Amygdala (tissue), 56 donors: Measurements from ENCODE around the gene KIF26A.

Experiments
- DNase-seq, 56 donors: peaks; one replicate each; lab custom pipeline; 2025; lab: John Stamatoyannopoulos, UW

Gene KIF26A

DNA sequence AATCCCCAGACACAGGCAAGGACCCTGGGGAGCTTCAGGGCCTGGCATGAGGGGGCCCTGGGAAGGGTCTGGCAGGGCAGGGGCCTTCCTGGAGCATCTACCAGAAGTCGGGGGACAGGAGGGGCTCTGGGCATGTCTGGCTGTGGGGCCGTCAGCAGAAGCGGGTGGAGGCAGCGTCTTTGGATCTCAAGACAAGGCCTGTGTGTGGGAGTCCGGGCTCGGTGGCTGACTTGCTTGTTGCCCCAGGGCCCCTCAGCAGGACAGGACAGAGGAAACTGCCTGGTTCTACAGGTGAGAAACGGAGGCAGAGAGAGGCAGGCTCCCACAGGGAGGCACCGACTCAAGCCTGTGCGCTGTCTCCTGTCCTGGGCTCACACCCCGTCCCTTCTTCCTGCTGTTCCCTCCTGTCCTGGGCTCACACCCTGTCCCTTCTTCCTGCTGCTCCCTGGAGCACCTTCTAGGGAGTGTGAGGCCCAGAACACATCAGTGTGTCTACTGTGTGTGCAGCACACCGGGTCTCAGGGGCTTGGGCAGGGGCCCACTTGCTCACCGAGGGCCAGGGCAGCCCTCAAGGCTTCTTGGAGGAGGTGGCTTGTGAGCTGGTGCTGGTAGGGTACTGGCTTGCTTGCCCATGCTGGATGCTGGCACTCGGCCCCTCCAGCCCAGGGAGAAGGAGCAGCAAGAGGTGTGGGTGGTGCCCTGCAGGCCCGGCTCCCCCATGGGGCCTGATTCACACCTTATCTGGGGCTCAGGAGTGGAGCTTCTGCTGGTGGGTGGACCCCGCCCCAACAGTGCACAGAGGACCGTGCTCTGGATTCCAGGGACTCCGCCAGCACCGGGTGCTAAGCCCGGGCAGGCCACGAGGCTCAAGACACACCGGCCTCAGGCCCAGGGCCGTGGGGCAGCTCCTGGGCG is 38.0 kb upstream of the KIF26A start:
- no peak for DNase-seq

DNA sequence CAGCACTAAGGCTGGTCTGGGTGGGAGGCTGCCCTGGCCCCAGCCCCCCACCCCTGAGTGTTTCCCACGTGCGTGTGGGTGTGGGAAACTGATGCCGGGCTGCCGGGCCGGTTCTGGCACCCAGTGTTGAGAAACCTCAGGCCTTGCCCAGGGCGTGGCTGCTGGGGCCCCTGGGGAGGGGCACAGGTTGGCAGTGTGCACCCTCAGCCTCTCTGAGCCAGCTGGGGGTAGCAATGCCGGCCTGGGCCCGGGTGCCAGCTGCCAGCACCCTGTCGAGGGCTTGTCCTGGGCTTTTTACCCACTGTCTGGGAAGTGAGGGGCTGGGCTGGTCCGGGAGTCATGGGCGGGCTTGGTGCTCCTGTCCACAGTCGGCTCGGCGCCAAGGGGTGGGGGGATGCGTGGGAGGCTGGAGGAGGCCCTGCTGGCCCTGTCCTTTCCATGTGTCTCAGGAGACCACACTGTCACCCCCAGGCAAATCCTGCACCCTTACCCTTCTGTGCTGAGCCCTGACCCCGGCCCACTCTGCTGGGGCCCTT is 37.2 kb upstream of the KIF26A start:
- no peak for DNase-seq

DNA sequence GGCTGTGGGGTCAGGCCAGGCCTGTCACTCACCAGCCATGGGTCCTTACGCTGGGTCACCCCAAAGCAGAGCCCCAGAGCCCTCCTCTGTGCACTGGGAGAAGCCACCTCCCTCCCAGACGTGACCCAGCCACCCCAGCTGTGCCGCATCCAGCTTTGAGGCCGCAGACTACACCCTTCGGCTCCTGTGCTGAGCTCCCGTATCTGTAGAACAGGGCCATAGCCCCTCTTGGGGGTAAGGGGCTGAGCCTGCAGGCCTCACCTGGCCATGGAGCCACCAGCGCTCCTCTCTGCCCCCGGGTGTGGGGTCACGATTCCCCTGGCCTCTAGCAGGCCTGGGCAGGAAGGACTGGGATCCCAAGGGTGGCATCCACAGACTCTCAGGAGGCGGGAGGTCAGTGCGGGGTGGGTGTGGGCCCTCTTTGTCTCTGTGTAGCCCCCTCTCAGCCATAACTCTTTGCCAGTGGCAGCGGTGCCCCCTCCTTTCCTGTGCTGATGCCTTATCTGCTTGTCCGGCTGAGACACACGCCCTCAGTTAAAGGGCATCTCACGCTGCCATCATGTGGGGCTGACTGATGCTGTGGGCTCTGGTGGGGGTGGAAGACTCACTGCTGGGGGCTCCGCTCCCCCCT is 36.6 kb upstream of the KIF26A start:
- DNase-seq = no peak

DNA sequence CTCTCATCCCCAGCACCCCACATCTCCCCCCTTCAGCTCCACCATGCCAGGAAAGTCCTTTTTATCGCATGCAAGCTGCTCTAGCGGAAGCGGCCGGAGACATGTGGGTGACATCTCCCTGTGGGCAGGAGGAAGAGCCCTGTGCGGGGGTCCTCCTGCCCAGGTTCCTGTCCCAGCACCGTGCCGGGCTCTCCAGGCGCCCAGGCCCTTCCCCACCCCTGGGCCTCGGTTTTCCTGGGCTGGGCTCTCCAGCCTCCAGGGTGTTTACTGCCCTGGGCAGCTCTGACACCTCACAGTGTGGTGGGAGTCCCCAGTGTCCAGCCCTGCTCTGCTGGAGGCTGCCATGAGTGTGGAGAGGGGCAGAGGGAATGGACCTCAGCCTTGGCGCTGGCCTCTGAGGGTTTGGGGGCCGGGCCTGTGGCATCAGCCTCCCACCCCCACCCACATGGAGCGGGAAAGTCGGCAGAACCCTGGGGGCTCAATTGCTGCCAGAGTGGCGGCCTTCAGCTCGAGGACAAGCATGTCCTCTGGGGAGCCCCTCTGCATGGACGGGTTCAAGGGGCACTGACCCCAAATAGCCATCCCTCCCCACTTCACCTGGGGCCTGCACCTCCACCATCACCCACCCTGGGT is 36.0 kb upstream of the KIF26A start:
- DNase-seq = no peak

DNA sequence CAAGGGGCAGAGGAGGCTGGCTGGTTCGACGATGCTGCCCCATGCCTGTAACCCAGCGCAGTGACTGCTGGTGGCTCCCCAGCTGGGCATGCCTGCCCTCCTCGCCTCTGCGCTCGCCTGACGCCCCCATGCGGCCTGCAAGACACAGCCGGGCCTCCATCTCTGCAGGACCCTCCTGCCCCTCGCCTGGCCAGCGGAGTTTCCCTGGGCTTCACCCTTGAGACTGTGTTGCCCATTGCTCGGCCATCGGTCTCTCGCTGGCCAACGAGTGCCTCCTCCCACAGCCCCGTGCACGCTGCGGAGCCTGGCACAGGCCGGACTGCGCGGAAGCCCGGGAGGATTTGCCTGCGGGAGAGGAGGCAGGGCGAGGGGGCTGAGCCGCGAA is 35.3 kb upstream of the KIF26A start:
- no peak for DNase-seq

DNA sequence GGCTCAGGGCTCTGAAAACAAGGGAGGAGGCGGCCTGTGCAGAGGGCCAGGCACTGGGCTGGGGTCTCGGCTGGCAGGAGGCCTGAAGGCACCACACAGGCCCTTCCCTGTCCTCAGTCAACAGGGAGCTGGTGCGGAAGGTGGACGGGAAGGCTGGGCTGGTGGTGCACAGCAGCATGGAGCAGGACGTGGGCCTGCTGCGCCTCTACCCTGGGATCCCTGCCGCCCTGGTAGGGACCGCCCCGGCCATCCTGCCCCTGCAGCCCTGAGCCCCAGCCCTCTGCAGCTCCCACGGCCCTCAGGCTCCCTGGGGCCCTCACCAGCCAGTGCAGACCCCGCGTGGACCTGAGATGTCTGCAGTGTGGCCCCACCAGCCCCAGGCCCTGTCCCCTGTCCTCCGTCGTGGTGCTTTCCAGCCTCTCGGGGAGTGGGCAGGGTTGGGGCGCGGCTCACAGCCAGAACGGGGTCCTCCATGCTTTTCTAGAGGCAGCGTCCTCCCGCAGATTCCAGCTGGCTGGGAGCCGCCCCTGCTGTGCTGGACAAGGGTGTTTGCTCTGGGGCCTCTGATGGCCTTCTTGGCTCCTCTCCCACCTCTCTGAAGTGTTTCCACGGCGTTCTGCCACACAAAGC is 34.8 kb upstream of the KIF26A start:
- no peak for DNase-seq

DNA sequence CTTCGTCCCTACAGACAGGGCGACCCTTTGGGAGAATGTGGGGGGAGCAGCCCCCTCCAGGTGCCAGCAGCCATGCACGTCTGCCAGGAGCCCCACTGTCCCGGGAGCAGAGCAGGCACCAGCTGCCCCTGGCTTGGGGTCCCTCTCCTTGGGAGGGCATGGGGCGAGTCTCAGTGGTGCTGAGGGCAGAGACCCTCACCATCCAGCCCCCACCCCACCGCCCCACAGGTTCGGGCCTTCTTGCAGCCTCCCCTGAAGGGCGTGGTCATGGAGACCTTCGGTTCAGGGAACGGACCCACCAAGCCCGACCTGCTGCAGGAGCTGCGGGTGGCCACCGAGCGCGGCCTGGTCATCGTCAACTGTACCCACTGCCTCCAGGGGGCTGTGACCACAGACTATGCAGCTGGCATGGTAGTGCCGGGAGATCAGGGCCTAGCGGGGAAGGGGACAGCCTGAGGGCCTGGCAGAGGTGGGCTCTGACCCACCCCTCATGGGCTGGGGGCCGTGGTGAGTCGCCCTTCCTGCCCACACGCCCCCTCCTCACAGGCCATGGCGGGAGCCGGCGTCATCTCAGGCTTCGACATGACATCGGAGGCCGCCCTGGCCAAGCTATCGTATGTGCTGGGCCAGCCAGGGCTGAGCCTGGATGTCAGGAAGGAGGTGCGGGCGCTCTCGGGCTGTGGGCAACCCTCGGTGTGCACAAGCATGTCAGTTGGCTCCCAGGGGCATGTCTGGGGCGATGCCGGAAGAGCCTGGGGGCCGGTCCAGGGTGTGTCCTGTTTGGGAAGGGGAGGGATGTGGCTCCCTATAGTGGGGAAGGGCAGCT is 34.1 kb upstream of the KIF26A start:
- DNase-seq = no peak

DNA sequence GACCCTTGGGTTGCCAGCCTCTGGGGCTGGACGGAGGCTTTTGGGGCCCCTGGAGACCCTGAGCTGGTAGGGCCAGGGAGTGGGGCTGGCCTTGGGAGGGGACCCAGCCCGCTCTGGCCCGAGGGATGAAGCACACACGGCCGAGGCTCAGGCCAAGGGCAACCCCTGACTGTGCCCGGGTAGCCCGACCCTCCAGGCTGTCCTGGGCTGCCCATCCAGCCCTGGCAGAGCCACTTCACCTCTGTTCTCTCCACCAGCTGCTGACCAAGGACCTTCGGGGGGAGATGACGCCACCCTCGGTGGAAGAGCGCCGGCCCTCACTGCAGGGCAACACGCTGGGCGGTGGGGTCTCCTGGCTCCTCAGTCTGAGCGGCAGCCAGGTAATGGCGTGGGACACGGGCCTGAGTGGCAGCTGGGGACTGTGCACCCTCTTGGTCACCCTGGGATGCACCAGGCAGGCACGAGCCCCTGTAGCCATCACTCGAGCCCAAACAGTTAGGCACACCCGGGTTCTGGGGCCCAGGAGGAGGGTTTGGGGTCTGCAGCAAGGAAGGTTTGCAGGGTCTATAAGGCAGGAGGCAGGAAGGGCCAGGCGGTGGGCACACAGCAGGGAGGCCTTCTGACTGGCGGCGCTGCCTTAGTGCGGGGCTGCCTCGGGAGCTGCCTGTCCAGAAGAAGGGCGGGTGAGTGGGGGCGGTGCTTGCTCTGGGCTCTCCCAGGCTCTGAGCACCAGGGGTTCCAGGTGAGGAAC is 33.1 kb upstream of the KIF26A start:
- DNase-seq = no peak

DNA sequence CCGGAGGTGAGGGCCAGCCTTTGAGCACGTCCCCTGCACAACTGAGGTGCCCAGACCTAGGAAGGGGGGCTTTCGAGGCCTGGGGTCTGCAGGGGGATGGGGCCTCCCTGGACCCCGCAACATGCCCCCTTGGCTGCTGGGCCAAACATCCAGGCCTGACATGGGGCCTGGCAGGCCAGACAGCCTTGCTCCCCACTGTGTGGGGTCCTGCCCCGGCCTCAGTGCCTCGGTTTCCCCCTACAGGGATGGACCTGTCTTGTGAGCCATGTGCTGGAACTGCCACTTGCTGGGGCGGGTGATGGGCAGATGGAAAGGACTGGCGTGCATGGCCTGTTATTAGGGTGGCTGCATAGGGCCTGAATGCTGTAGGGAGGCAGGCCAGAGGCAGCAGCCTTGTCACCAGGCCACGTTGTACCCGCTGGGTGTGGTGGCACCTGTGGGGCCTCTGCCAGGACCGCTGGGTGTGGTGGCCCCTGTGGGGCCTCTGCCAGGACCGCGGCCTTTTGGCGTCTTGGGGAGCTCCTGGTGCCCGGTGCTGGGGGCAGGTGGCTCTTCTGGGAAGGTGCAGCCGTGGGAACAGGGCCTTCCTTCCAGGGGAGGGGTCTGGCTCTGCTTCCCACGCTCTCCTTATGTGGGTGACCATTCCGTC is 32.4 kb upstream of the KIF26A start:
- no peak for DNase-seq

DNA sequence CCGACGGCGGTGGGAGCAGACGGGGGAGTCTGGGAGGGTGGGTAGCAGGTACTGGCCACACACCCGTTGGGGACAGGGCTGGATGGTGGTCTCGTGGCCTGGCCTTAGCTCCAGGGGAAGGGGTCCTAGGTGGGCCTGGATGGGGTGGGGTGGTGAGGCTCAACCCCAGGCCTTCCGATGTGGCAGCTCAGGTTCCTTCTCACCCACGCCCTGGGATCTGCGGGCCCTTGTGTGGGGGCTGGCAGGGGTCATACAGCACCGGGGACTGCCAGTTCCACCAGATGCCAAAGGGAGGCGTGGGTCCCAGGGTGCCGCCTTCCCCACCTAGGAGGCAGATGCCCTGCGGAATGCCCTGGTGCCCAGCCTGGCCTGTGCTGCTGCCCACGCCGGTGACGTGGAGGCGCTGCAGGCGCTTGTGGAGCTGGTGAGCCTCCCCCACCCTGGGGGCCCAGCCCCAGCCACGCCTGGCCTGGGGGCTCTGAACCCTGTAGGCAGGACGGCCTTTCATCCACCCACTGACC is 31.9 kb upstream of the KIF26A start:
- DNase-seq = no peak

DNA sequence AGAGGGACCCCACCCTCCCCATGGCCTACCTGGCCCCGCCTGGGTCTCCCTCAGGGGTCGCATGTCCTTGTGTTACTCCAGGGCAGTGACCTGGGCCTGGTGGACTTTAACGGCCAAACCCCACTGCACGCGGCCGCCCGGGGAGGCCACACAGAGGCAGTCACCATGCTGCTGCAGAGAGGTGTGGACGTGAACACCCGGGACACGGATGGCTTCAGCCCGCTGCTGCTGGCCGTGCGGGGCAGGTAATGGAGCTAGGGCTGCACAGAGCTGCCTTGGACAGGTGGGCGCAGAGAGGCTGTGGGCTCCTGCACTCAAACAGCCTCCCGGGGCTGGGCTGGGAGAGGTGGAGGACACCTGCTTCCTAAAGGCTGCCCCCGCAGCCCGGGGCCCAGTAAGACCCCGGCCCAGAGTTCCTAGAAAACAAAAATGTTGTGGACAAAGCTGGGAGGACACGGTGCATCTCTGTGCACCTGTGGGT is 31.2 kb upstream of the KIF26A start:
- no peak for DNase-seq

DNA sequence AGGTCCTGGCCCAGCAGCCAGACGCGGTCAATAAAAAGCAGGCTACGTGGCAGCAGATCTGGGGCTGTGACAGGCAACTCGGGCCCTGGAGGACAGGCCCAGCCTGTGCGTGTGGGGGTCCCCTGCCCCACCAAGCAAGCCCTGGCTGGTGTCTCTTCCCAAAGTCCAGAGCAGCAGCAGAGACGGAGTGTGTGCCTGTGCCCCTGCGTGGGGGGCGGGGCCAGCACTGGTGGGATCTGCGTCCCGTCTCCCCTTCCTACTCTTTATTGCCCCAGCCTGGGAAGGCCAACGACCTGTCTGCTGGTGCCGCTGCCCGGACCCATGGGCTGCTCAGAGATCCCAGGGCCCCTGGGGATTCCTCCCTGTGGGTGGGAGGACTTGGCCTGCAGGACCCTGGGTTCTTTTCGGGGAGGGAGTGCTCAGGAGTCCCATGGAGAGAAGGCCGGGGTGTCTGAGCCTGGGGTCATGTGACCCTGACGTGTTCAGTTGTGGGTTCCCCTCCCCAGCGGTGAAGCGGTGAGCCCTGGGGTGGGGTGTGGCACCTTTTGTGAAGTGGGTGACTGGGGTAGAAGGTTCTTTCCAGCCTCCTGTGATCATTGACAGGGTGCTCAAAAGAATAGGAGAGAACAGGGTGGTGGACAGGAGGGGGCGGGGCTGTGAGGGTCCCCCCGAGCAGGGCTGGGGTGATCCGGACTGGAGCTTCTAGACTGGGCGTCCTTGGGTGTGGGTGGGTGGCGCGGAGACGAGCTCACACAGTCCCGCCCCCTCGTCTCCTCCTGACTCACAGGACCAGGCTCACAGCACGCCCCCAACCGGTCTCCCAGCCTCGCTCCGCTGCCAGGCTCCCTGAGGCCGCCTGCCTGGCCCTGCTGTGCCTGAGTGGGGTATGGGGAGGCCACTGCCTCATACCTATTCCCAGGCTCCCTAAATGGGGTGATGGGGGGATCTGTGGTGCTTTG is 30.5 kb upstream of the KIF26A start:
- DNase-seq = no peak

DNA sequence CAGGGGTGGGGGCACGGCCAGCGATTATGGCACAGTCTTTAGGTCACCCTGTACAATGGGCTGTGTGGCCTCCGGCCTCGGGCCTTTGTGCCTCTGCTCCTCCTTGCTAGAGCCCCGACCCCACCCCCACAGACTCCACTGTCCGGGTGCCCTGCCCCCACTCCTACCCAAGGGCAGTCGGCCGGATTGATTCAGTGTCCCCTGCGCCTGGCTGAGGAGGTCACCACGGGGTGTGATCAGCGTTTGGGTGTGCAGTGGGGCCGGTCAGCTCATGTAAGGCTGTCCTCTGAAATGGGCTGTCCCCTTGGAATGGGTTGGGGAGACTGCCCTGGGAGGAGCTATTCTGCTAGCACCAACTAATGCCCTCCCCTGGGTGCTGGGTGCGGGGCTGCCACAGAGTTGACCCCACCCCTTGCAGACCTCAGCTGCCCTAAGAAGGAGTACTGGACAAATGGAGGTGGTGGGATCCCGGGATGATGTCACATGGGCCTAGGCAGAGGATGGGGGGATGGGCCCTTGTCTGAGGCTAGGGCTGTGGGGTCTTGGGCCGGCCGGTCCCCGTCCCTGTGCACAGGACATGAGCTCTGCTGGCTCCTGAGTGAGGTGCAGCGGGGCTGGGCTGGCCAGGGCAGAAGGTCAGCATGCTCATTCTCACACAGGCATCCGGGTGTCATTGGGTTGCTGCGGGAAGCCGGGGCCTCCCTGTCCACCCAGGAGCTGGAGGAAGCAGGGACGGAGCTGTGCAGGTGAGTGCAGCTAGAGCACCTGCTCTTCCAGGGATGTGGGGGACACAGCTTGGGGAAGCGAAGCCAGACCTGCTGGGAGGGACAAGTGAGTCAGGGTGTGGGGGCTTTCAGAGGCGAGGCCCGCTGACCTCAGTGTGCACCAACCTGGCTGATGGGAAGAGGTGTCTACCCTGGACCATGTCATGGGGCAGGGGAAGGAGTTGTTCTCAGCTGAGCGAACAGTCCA is 29.5 kb upstream of the KIF26A start:
- no peak for DNase-seq

DNA sequence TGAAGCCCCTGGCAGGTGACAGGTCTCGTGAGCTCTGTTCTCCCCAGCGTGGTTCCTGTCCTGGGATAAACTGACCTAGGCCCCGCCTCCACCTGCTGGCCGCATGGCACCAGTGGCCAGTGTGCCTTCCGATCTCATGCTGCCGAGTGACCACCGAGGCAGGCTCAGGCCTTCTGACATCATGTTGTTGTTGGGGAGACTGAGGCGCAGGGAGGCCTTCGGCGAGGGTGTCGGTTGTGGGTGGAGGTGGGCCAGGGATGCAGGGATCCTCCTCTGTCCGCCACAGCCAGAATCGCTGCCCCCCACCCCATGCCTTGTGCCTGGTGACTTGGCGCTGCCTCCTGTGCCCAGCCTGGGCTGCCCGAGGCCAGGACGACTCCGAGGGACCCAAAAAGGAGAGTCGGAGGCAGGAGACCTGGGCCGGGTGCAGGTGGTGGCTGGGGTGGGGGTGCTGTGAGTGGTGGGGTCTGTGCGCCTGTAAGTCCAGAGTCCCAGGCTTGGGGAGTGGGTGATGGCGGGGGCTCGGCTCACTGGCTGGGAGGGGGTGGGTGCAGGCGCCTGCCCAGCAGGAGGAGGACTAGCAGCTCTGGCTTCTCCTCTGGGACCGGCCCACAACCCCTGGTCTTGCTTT is 28.5 kb upstream of the KIF26A start:
- no peak for DNase-seq

DNA sequence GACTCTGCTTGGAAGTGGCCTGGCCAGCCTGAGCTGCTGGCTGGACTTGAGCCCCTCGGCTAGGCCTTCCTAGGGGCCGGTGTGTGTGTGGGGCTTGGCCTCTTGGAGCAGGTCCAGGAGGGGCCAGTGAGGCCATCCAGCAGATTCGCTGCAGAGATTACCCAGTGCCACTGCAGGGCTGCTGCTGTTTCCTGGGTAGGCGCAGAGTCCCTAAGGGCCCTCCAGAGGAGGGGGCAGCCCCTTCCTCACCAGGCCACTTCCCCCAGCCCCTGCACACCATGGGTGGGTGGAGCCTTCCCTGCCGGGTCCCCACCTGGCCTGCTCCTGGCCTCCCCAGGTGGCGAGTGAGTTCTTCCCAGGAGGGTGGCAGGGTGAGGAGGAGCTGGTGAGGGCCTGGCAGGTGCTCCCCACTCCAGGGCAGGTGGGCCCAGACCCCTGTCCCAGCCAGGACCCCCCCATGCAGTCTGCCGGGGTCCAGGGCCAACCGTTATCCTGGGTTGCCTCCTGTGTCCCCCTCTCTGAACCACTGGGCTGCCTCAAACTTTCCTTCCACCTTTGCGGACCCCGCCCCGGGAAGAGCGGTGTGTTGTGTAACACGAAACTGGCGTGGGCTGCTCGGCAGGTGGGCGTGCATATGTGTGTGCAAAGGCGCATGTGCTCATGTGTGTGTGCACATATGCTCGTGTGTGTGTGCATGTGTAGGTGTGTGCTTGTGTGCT is 27.7 kb upstream of the KIF26A start:
- no peak for DNase-seq
